Inflammatory macrophage treated with lipopolysaccharide for 1 hour (primary cell): Measurements from ENCODE around the gene MINDY4.

ENCODE experiments used
- DNase-seq, 2 donors: peaks; one replicate each; pipeline ENCODE4 v3.0.0-alpha.2; 2020 to 2022

The MINDY4 gene

DNA sequence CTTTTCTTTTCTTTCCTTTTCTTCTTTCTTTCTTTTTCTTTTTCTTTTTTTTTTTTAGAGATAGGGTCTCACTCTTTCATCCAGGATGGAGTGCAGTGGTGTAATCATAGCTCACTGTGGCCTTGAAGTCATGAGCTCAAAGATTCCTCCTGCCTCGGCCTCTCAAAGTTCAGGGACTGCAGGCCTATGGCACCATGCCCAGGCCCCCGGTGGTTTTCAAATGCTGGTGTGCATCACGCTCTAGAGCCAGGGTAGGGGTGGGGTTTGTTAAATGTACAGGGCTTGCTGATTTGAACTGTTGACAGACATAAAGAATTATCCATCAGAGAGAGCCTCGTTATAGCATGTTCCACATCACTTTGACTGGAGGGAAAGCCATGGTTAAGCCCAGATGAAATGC is 5.8 kb downstream of the MINDY4 start:
- no peak for DNase-seq

DNA sequence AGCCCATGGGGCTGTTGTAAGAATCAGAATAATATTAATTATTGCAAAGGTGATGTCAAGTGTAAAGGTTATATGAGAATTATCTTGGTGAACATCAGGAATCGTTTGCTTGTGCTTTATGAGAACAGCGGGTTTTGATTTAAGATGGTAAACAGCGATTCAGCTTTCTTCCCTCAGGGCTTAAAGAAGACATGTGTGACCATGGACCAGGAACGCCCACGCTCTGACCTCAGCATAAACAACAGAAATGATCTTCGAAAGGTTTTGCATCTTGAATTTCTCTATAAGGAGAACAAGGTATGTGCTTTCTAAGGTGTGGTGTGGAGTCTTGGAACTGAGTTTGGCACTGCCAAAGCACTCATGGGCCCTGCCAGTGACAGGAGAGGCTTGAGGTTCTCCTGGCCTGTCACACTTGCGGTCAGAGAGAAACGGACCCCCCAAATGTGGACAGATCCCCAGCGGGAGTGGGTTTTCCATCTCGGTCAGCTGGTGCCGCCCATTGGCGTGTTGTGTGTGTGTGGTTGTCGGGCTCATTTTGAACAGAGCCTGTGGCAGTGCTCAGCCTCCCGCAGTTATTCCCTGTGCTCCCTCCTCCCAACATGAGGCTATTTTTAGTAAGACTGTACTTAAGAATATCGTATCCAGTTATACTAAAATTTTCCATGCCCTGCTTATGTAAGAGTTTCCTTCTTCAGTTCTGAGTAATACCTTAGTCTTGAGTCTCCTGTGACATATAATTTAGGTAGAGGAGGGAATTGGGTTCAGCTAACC is 7.2 kb downstream of the MINDY4 start:
- no peak for DNase-seq

DNA sequence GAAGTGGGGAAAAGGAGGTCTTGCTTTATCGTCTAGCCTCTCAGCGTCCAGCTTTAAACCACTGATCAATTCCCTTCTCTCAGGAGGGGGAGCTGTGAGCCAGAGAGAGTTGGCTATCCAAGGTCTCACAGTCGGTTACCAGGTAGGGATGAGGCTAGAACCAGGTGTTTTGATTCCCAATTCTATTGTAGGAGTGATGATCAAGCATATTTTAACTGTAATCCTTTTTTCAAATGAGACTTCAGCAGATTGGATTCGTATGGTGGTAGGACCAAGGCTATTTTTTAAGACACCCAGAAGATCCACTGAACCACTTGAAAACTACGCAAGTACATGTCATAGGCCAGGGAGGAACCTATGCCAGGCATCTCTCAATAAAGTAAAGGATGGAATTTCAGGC is 8.4 kb downstream of the MINDY4 start:
- no peak for DNase-seq

DNA sequence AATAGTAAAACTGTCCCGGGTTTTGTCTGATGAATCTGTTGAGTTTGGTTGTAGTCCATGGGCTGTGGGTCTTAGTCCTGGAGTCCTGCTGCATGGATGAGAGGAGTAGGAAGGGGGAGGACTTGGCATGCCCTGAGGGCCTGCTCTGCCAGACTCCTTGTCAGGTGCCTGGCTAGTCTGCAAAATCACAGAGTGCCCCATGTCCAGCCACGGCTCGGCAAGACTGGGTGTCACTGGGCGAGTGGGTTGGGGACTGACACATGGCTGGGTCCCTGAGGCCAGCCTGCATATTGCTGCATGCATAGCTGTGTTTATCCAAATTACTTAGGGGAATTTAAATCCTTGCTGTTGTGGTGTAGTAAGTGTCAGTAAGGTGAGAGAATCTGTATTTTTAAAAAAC is 9.7 kb downstream of the MINDY4 start:
- no peak for DNase-seq

DNA sequence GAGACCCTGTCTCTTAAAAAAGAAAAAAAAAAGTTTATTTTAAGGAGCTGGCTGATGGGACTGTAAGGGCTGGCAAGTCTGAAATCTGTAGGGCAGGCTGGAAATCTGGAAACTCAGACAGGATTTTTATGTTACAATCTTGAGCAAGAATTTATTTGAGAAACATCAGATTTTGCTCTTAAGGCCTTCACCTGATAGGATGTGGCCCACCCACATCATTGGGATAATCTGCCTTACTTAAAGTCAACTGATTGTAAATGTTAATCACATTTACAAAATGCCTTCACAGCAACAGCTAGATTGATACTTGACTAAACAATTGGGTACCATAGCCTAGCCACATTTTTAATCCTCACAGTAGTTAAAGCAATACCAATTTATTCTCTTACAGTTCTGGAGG is 11.5 kb downstream of the MINDY4 start:
- no peak for DNase-seq

DNA sequence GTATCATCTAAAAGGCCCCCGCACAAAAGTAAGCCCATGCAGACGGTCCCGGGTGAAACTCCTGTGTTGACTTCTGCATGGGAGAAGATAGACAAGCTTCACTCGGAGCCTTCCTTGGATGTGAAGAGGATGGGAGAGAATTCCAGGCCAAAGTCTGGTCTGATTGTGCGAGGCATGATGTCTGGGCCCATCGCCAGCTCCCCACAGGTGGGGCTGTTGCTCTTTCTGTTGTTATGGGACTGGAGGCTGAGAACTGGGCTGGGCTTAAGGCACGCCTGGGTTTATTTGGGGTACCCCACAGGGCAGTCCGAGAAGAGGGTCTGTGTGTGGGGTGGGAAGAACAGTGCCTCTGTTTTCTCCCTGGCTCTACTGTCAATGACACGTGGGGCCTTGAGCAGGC is 14.6 kb downstream of the MINDY4 start:
- DNase-seq: no peak

DNA sequence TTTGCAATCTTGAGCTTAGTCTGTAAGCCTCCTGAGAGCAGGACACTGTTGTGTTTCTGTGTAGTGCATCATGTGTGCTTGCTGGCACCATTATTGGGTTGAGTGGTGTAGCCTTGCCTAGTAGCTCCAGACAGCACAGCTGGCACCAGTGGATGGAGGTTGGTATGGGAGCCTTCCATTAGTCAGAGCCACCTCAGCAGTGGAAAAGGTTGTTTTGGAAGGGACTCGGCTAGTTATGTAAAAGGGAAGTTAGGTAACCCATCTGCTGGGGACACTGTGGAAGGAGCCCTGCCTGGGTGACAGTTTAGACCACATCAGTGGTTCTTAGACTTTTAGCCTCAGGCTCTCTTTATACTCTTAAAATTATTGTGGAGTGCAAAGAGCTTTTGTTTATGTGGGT is 16.3 kb downstream of the MINDY4 start:
- peak; percentile 17 to 22 for DNase-seq

DNA sequence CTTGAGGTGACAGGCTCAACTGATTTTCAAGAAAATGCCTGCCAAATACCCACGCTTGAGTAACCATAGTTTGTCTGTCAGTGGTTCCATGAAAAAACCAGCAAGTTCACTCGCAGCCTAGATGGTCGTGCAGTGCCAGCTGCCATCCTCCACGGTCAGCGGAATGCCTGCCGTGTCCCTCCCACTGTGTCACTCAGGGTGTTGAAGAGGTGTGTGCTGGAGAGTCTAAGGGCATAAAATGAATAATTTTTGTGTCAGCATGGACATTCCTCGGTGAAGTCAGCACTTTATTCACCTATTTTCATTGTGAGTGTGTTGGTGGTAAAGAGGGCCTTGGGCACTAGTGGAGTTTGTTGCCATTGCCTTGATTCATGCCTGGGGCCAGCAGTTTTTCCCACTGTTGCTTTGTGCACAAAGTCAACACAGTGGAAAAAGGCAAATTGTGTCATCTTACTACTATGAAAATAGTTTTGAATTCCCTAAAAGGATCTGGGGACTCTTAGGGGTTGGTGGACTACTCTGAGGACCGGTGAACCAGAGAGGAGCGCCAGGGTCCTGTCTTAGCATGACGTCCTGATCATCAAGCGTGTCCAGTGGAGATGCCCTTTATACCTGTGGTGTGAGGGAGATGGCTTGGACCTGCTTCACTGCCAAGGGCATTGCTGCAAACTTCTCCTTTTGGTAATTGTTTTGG is 17.6 kb downstream of the MINDY4 start:
- no peak for DNase-seq

DNA sequence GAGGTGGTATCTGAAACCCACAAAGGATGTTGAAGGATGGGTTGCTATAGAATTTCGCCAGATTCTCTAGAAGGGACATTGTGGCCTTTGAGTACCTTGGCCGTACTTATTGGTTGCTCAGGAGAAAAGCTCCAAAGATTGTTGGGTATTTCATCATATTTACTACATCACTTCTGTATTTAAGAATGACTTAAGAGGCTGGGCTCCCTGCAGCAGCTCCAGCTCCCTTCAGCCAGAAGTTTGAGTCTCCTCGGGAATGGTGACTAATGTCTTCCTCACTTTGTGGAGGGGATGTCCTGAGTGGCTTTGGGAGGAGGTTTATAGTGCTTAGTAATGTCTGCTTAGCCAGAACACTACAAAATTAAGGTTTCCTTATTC is 18.1 kb downstream of the MINDY4 start:
- peak; percentile 69 to 87 for DNase-seq

DNA sequence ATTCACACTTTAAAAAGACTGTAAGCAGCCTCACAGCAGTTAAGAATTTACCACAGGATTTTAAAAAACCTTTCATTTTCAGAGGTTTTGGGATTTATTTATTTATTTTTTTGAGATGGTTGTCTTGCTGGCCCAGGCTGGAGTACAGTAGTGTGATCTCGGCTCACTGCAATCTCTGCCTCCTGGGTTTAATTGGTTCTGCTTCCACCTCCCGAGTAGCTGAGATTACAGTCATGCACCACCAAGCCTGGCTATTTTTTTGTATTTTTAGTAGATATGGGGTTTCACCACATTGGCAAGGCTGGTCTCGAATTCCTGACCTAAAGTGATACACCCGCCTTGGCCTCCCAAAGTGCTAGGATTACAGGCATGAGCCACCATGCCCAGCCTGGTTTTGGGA is 19.1 kb downstream of the MINDY4 start:
- DNase-seq: no peak

DNA sequence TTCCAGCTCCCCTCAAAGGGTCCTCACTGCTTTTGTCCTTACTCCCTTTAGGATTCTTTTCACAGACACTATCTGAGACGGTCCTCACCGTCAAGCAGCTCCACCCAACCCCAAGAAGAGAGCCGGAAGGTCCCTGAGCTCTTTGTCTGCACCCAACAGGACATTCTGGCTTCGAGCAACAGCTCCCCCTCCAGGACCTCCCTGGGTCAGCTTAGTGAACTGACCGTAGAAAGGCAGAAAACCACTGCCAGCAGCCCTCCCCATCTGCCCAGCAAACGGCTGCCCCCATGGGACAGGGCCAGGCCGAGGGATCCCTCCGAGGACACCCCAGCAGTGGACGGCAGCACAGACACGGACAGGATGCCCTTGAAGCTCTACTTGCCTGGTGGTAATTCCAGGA is 19.9 kb downstream of the MINDY4 start:
- no peak for DNase-seq

DNA sequence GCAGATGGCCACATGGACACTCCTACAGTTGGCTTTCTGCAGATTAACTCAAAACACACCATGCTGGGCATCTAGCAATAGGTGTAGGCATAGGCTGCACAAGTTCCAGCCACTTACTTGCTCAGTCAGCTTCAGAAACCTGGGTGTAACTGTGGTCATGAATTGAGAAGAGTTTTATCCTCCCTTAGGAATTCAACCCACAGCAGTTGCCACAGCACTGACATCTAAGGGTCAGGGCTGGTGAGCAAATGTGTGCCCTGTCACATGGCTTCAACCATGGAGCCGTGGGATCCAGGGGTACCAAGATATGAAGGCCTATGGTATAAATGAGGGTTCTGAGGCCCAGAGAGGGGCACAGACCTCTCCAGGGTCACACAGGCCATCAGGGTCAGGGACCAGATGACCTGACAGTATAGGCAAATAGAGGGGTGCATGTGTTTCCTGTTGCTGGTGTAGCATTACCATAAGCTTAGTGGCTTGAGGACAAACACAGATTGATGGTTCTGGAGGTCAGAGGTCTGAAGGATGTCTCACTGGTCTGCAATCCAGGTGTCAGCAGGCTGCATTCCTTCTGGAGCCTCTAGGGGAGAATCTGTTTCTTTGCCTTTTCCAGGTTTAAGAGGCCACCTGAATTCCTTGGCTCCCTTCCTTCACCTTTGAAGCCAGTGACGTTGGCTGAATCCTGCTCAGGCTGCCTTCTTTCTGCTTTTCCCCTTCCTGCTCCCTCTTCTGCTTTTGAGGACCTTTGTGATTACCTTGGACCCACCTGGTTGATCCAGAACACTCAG is 24.1 kb downstream of the MINDY4 start:
- DNase-seq: no peak

DNA sequence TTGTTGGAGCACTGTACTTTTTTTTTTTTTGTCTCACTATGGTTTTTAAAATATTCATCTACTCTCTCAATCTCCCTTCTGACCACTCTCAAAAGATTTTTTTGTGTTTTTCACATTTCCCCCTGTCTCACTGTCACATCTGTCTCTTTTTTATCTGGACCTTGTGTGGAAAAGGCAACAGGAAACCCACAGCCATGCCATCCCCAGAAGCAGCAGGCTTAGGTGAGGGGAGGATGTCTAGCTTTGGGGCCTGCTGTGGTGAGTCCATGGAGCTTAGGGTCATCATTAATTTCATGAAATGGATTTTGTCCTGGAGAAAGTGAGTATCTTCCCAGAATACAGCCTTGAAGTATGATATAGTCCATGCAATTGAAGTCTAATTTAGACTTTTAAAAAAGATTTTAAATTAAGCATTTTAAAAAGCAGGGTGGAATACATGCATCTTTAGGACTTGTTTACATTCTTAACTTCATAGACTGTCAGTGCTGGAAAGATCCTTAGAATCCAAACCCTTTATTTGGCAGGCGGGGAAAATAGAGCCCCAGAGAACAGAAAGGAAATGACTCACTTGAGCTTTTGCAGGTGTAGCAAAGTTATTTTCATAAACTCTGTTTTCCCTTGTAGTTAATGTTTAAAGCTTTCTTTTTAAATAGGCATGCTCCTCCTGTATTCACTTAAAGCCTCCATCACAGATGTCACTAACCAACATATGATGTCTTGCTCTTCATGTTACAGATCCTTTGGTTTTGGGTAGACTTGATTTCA is 25.1 kb downstream of the MINDY4 start:
- no peak for DNase-seq

DNA sequence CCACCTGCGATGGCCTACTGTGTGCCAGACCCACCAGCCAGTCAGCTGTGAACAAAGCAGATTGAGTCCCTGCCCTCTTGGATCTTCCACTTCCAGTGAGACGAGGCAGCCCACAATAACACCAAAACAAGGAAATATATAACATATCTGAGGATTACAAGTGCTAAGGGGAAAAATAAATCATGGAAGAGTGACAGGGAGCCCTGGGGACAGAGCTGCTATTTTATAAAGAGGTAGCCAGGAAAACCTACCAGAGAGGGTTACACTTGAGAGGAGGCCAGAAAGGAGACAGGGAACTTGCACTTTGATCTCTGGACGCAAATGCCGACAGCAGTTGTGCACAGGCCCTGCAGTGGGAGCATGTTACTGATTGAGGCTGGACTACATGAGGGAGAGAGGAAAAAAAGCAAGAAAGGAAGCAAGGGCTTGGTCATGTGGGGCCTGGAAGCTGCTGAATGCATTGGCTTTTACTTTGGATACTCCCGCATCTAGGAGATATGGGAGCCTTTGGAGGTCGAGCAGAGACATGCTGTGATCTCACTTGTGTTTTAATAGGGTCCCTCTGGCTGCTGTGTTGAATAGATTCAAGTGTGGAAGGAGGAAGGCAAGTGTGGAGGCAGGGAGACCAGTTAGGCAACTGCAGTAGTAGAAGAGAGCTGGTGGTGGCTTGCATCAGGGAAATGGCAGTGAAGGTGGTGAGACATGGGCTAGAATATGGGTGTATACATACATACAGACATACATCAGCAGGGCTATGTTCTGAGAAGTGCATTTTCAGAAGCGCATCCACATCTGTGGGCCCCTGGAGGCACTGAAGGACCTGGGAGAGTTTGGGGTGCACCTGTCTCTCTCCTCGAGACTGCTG is 26.2 kb downstream of the MINDY4 start:
- no peak for DNase-seq

DNA sequence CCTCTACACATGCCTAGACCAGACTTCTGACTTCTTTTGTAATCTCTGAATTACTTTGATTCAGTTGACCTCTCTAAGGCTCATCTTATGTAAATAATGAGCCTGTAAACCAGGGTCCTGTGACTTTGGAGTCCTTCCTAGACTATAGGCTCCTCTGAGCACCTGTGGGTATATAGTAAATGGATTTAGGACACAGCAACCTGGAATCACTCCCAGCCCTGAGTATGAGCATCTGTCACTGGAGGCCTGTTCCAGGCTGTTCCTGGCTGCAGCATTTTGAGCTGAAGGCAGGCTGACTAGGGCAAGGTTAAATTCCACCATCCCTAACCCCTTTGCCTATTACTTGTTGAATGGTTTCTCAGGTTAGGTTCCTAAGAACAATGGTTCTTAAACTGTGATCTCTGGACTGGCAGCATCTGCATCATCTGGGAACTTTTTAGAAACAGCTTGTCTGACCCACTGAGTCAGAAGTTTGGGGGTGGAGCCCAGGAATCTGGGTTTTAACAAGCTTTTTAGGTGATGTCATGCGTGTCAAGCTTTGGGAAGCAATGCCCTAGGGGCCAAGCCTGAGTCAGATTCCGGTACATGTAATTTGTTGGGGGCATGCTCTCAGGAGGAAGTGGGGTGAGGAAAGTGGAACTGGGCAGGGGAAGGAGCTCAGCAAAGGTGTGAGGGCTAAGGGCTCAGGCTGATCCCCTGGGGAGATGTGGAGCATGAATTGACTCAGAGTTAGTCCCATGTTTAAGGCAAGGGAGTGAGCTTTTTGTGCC is 28.2 kb downstream of the MINDY4 start:
- peak; percentile 4 to 22 for DNase-seq

DNA sequence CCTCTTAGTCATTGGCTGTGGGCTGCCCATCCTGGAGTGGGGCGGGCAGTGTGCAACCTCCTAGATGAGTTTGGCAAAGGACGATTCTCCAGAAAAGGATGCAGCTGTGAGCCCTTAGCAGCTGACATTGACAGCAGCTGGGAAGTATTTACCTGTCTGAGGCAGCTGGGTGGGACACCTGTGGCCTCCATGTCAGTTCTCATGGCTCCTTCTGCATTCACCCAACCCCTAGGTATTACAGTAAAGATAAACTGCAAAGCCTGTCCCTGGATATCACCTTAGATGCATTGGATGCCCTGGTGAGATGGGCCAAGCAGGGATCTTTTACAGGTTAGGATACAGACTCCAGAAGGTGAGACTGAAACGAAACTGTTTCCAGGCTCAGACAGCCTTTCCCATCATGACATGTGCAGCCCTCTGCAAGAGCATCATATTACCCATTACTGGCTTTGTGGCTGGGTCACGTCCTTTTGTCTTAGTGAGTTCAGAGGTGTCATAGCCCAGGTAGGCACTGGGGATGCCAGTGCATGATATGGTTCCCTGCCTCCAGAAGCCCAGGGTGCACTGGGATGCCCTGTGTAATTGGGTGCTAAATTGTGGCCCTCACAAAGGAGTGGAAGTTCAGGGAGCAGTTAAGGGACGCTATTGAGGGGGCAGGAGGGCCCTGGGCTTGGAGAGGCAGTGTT is 28.9 kb downstream of the MINDY4 start:
- DNase-seq: no peak

DNA sequence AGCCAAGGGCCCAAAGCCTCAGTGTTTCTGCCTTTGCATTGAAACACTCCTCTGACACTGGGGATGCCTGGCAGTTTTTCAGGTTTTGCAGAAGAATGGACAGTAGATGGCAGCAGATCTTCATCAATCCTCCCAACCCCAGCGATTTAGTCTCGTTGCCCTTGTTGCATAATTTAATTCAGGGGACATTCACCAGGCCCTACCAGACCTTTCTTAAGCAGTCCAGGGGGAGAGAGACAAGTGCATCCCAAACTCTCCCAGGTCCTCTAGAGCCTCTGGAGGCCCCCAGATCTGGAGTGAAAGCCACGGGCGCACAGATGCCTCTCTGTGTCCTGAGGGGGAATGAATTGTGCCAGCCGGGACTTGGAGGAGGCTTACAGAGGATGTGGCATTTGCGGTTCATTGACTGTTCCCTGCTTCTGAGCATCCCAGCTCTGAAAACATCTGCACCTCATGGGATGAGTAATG is 29.6 kb downstream of the MINDY4 start:
- peak; percentile 23 to 78 for DNase-seq

DNA sequence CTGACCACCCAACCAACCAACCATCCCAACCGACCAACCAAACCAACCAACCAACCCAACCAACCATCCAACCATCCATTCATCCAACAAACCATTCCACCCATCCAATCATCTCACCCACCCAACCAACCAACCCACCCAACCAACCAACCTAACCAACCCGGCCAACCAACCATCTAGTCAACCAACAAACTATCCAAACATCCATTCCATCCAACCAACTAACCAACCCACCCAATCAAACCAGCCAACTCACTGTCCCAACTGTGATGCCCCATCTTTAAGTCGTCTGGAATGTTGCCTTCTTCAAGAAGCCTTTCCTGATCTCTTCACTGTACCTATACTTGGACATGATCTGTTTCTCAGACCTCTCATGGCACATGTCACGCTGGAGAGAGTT is 31.6 kb downstream of the MINDY4 start:
- no peak for DNase-seq

DNA sequence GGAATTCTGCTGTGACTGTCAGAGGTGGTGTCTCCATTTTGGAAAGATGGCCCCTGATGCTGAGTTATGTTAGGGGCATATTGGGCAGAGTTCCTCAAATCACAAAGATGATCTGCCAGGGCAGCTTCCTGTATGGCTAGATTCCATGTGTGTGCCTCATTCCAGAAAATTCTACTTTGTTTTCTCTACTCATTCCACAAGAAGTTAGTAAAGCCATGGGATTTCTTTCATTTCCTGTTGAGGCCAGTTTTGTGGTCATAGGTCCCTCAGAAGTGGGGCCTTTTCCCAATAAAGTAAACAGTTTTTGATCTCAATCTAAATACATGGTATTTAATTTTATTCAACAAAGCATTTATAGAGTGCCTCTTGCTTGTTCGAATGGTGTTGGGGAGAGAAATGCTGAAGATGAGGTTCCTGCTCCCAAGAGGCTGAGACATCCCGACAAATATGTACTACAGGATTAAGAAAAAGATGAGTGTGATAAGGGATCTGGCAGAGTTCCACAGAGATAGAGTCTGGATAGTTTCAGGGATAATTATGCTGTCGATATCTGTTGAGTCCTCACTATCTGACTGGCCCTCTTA is 33.0 kb downstream of the MINDY4 start:
- no peak for DNase-seq

DNA sequence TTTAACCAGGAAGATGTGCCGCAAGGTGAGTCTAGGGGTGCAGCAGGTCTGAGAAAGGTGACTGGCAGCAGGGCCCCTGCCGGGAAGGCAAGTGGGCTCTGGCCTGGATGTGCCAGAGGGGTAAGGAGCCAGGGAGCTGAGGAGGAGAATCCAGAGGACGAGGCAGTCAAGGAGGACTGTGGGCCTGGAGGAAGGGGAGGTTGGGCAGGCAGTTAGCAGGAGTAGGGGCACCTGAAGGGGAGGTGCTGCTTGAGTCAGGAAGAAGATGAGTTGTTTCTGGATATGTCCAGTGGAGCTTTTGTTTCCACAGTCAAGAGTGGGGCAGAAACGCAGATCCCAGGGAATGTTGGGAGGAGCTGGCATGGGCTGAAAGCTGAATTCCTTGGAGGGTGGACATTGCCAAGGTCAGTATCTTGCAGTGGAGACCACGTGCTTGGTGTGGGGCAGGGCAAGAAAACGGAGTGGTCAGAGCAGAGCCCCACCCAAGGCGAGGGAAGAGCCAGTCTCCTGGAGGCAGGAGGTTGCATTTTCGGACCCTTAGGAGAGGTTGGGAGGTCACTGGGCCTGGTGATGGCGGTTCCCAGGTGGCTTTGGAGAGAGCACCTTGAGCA is 34.0 kb downstream of the MINDY4 start:
- no peak for DNase-seq
